GM12878 (cell line): ENCODE data around the gene STK11. TPM values are rescaled to one million over a fixed set of nuclear protein-coding genes. Genes with fewer than 3 reads are reported as not detected.
A peak's percentile ranks its signal among the peaks of the same experiment; 100 is the strongest.

ENCODE experiments used
- CBX3 ChIP-seq: fragments of 200-600 bp; sonication (generic); IDR thresholded peaks from 2 replicates; pipeline ENCODE4 v1.6.1; 2016; ENCODE audit warnings: low read depth, borderline replicate concordance
- CEBPB ChIP-seq, 2 experiments: fragments of 150-350 bp in 1 of 2; IDR thresholded peaks; 2 replicates each; pipeline ENCODE4 v1.6.1; 2012 to 2014; ENCODE audit warnings: low read depth in 2 of 2, low read length in 2 of 2, borderline replicate concordance in 1 of 2, inconsistent platforms in 1 of 2
- CREB1 ChIP-seq: IDR thresholded peaks from 2 replicates; pipeline ENCODE4 v1.6.1; 2012; ENCODE audit warnings: low read depth, mild to moderate bottlenecking, inconsistent platforms
- CTCF ChIP-seq, 3 experiments: IDR thresholded peaks in 2 of 3; conservative IDR thresholded peaks in 1 of 3; 2 replicates each; pipeline ENCODE4 v1.5.1; 2011; ENCODE audit warnings: low read depth in 3 of 3, low read length in 3 of 3, mild to moderate bottlenecking in 3 of 3, control low read depth in 2 of 3, moderate library complexity in 2 of 3, inconsistent platforms in 1 of 3, mixed read lengths in 1 of 3; ENCODE audit not compliant: control insufficient read depth in 2 of 3, insufficient read depth in 1 of 3; ENCODE audit errors: extremely low read depth in 1 of 3
- E4F1 ChIP-seq: fragments of 450-650 bp; IDR thresholded peaks from 2 replicates; pipeline ENCODE4 v1.6.1; 2018; ENCODE audit warnings: borderline replicate concordance, mild to moderate bottlenecking; ENCODE audit not compliant: partially characterized antibody
- EED ChIP-seq: sonication (generic); IDR thresholded peaks from 2 replicates; pipeline ENCODE4 v1.6.1; 2016; ENCODE audit warnings: antibody characterized with exemption, low read depth
- HDAC2 ChIP-seq: fragments of 200-600 bp; sonication (generic); IDR thresholded peaks from 2 replicates; pipeline ENCODE4 v1.6.1; 2017
- LARP7 ChIP-seq: fragments of 450-650 bp; IDR thresholded peaks from 2 replicates; pipeline ENCODE4 v1.6.1; 2017; ENCODE audit warnings: mild to moderate bottlenecking
- MEF2B ChIP-seq: fragments of 450-650 bp; IDR thresholded peaks from 2 replicates; pipeline ENCODE4 v1.6.1; 2018; ENCODE audit warnings: mild to moderate bottlenecking, moderate library complexity; ENCODE audit not compliant: partially characterized antibody, poor library complexity, severe bottlenecking
- MTA3 ChIP-seq: IDR thresholded peaks from 2 replicates; pipeline ENCODE4 v1.6.1; 2012; ENCODE audit warnings: low read length, inconsistent platforms, borderline replicate concordance
- MYB ChIP-seq: fragments of 150-350 bp; IDR thresholded peaks from 2 replicates; pipeline ENCODE4 v1.6.1; 2014; ENCODE audit warnings: mild to moderate bottlenecking, low read depth, low read length, borderline replicate concordance
- NBN ChIP-seq: fragments of 450-650 bp; IDR thresholded peaks from 2 replicates; pipeline ENCODE4 v1.6.1; 2016
- PBX3 ChIP-seq: IDR thresholded peaks from 2 replicates; pipeline ENCODE4 v1.6.1; 2011; ENCODE audit warnings: mild to moderate bottlenecking, low read depth, low read length, moderate library complexity; ENCODE audit not compliant: insufficient replicate concordance
- PKNOX1 ChIP-seq: fragments of 450-650 bp; IDR thresholded peaks from 2 replicates; pipeline ENCODE4 v1.6.1; 2016; ENCODE audit warnings: mild to moderate bottlenecking
- PML ChIP-seq: IDR thresholded peaks from 2 replicates; pipeline ENCODE4 v1.6.1; 2012; ENCODE audit warnings: low read length, inconsistent platforms
- POLR2AphosphoS2 ChIP-seq: IDR thresholded peaks from 2 replicates; pipeline ENCODE4 v1.6.1; 2011; ENCODE audit warnings: low read depth, mild to moderate bottlenecking, low read length, improper control_type of control experiment, moderate library complexity
- RB1 ChIP-seq: fragments of 450-650 bp; formaldehyde crosslinking; IDR thresholded peaks from 2 replicates; pipeline ENCODE4 v1.6.1; 2017; ENCODE audit warnings: mild to moderate bottlenecking, borderline replicate concordance
- RELB ChIP-seq: fragments of 450-650 bp; IDR thresholded peaks from 2 replicates; pipeline ENCODE4 v1.6.1; 2017; ENCODE audit warnings: low read depth, mild to moderate bottlenecking, moderate library complexity
- SMARCA5 ChIP-seq: fragments of 450-650 bp; IDR thresholded peaks from 2 replicates; pipeline ENCODE4 v1.6.1; 2017; ENCODE audit warnings: mild to moderate bottlenecking
- SREBF2 ChIP-seq: IDR thresholded peaks from 2 replicates; pipeline ENCODE4 v1.6.1; 2012; ENCODE audit warnings: mild to moderate bottlenecking, low read length
- SUPT20H ChIP-seq: IDR thresholded peaks from 2 replicates; pipeline ENCODE4 v1.6.1; 2011; ENCODE audit warnings: low read depth, mild to moderate bottlenecking, low read length, moderate library complexity, borderline replicate concordance; ENCODE audit not compliant: control insufficient read depth
- ZZZ3 ChIP-seq: IDR thresholded peaks from 2 replicates; pipeline ENCODE4 v1.6.1; 2011; ENCODE audit warnings: low read depth; ENCODE audit not compliant: control insufficient read depth, insufficient read length
- polyA plus RNA-seq, 11 experiments: library from polyadenylated mRNA; depleted of rRNA in 4 of 11; unstranded in 6 of 11; stranded (reverse) in 5 of 11; fragments of >200 nt; fragmentation: Nextera tagmentation in 4 of 11; fragmentation: Illumina TruSeq in 1 of 11; extraction: Ambion mirVana in 4 of 11; extraction: Trizol in 1 of 11; gene quantifications; 1 replicate in 1 of 11; 2 replicates in 10 of 11; pipeline versions ENCODE4 v1.2.1 to v1.2.3, GENCODE V29; 2011 to 2016; ENCODE audit warnings: inconsistent platforms in 2 of 11, missing spikeins in 2 of 11, low read depth in 1 of 11
- total RNA-seq, 4 experiments: library from RNA; depleted of rRNA in 3 of 4; stranded (reverse); fragments of >200 nt in 3 of 4; fragmentation: Illumina TruSeq in 1 of 4; extraction: Trizol in 1 of 4; gene quantifications; 2 replicates each; pipeline versions ENCODE4 v1.2.1 to v1.2.3, GENCODE V29; 2013 to 2021

STK11 gene
- total and polyA plus RNA-seq, 10 of the 15 experiments (the other 5 are each of a cell fraction or from before 2014, with no cell fraction given) = 0.33 to 71.0 (median 23.8) TPM

GRCh38 chr19:1261798-1262622, 56.4 kb downstream of the STK11 start (continued):
- no peak for TF ChIP-seq CREB1
- peak; percentile 9; the same call in 1 of the 2 replicates for TF ChIP-seq SMARCA5
- no peak for TF ChIP-seq CTCF (IDR thresholded peaks at IDR 0.05 in 2 of 3, conservative IDR thresholded peaks at IDR 0.05 in 1 of 3; ENCODE audit: control insufficient read depth in 2 of 3, extremely low read depth in 1 of 3, insufficient read depth in 1 of 3, low read depth in 3 of 3, low read length in 3 of 3)
- no peak for TF ChIP-seq SREBF2
- no peak for TF ChIP-seq RB1
- TF ChIP-seq RELB = no peak
- 0 out of 2 replicates have a peak, but pooled peaks have one; percentile 3 for TF ChIP-seq EED
- no peak for TF ChIP-seq MYB
- TF ChIP-seq MEF2B = no peak
- TF ChIP-seq PBX3 = no peak
- no peak for TF ChIP-seq HDAC2
- no peak for TF ChIP-seq ZZZ3
- no peak for TF ChIP-seq MTA3
- no peak for TF ChIP-seq SUPT20H
- no peak for TF ChIP-seq PML
- TF ChIP-seq CEBPB (IDR thresholded peaks at IDR 0.05; ENCODE audit: borderline replicate concordance in 1 of 2, low read depth in 2 of 2, low read length in 2 of 2) = no peak
- no peak for TF ChIP-seq E4F1
- TF ChIP-seq LARP7 = no peak
- TF ChIP-seq NBN = no peak; the same call in 1 of the 2 replicates
- peak; percentile 65; the same call in 1 of the 2 replicates for TF ChIP-seq POLR2AphosphoS2
- TF ChIP-seq CBX3 = no peak
- no peak for TF ChIP-seq PKNOX1
